GM18868 (cell line): ENCODE measurements around the gene ITPKC.

Experiments
- ATAC-seq: cut with Tn5 transposase; IDR thresholded peaks from one replicate; pipeline ENCODE4 v1.9.1; 2021; ENCODE audit warnings: mild to moderate bottlenecking, moderate library complexity; ENCODE audit not compliant: unreplicated experiment

ITPKC gene

DNA sequence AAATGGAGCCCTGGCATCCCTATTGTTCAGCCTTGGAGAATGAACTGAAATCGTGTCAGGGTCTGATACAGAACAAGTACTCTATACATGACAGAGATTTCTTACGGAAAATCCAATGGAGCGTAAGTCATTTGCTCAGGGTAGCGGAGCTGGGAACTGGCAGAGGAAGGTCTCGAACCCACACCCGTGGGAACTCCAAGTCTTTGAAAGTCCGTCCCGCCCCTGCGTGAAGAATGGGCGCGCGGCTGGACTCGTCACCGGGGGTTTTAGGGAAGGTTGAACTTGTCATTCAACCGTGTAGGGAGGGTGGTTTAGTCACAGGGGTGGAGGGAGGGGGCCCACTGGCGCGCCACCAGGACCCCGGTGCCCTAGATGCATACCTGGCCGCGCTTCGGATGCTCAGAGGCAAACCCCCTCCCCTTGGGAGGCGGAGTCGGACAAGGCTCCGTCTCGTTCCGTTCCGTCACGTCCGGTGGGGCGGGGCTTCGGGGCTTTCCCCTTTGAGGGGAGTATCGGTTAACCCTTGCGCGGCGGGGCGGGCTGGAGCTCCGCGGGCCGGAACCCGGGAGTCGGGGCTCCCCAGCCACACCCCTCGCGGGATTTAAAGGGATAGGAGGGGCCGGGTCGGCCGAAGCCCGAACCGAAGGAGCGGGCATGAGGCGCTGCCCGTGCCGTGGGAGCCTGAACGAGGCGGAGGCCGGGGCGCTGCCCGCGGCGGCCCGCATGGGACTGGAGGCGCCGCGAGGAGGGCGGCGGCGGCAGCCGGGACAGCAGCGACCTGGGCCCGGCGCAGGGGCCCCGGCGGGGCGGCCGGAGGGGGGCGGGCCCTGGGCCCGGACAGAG lies at the start of gene ITPKC, which contains the start of gene COQ8B:
Gene ITPKC, plus strand, starts transcription at position 631 of the 843 bp plus-strand sequence. Its CDS starts 24 bp downstream, at position 655.
Gene COQ8B, minus strand, starts transcription at position 405 of the 843 bp plus-strand sequence. CDS start 2,254 bp downstream, outside the sequence.
- peak; percentile 61 for ATAC-seq

DNA sequence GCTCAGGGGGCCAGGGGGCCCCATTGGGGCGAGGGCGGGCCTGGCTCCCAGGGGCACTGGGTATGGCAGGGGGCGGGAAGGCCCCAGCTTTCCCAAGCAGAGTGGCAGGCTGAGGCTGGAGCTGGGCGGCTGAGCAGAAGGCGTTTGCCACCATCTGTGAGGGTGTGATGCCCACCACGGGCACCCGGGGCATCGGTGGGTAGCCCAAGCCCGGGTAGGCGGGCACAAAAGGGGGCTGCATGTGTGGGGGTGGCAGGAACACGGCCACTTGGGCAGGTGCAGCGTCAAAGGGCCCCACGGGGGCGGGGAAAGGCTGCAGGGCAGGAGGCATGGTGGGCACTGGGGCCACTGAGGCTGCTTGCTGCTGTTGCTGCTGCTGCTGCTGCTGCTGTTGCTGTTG lies 49.3 kb upstream of the ITPKC start:
- no peak for ATAC-seq

DNA sequence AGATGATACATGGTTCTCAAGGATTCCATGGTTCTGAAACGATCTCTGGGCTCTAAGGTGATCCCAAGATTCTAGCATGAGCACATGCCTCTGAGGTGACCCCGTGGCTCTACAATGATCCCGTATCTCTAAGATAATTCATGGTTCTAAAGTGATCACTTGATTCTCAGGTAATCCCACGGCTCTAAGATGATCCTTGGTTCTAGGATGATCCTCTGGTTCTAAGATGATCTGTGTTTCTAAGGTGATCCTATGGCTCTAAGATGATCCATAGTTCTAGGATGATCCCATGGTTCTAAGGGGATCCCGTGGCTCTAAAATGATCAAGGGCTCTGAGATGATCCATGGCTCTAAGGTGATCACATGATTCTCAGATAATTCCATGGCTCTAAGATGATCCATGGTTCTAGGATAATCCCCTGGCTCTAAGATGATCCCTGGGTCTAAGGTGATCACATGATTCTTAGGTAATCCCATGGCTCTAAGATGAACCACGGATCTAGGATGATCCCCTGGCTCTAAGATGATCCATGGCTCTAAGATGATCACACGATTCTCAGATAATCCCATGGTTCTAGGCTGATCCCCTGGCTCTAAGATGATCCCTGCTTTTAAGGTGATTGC lies 47.8 kb upstream of the ITPKC start:
- ATAC-seq: no peak

DNA sequence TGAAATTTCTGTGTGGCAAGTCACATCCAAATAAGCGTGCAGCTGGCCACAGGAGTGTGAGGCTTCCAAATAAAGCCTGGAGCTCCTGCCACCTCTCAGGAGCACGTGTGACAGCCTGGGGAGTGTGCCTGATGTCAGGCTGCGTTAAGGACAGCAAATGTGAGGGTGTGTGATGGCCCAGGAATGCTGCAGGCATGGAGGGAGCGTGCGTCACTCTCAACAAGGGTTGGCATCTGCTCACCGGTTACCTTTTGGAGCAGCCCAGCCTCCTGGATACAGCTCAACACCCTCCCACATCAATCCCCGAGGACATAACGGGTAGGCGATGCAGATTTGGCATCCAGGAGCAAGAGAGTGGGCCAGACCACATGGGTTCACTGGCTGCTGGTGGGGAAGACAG lies 45.5 kb upstream of the ITPKC start:
- ATAC-seq: no peak

DNA sequence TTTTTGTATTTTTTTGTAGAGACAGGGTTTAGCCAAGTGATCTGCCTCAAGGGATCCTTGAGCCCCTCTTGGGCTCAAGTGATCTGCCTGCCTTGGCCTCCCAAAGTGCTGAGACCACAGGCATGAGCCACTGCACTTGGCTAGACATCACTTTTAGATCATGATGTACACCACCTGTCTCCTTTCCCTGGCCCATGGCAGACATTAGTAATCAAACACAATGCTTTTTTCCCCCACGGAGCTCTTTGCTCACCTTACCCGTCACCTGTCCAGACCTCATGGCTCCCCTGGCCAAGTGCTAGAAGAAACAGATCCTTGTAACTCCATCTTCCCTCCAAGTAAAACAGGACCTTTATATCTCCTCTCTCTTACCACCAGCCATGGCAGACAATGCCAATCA lies 44.9 kb upstream of the ITPKC start:
- no peak for ATAC-seq

DNA sequence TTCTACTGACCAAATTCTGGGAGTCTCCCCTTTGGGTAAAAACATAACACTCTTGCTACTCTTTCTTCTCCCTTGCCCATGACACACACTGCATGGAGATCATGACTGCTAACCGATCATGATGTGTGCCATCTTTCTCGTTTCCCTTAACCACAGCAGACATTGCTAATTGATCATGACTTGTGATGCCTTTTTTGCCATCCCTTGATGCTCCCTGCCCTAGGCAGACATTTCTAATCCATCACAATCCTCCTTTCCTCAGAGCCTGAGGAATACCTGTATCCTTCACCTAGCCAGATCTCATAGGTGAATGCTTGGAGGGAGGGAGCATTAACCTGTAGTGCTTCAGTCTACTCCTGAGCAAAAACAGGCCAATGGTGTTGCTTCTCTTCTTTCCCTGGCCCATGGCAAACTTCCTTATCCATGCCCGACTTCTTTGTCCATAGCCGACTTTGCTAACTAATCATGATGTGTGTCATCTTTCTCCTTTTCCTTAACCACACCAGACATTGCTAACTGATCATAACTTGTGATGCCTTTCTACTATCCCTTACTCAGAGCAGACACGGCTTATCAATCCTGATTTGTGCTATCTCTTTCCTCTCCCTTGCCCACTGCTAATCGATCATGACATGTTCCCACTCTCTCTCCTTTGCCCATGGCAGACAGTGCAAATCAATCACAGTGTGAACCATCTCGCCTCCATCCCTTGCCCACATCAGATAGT lies 44.2 kb upstream of the ITPKC start:
- ATAC-seq: no peak

DNA sequence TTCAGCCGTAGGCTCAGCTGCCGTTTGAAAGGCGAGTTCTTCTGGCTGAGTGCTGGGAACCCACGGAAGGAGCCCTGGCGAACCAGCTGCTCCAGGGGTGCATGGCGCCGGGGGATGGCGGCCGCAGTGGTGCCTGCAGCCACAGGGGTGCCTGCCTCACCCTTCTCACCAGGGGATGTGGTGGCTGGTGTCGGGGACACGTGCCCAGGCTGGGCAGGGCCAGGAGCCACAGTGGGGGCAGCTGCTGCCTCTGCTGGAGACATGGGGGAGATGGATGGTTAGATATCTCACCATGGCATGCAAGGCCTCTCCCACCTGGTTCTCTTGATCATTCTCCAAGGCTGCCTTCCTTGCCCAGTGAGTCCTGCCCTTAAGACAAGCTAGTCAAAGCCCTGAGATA lies 43.5 kb upstream of the ITPKC start:
- ATAC-seq: no peak

DNA sequence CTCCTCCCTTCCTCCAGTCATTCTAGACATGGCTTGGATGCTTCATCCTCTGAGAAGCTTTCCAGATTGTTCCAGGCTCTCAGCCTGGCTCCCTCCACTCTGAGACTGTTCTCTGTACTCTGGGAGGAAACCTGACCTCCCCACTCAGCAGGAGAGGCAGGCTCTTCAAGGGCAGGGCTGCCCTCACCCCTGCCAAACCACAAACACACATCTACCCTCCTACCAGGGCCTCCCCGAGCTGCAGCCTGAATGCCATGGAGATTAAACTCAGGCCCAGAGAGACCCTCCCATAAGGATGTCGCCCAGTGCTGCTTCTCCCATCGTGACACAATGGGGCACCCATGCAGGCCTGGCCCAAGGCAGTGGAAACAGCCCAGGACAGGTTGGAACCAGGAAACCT lies 42.6 kb upstream of the ITPKC start:
- ATAC-seq: no peak

DNA sequence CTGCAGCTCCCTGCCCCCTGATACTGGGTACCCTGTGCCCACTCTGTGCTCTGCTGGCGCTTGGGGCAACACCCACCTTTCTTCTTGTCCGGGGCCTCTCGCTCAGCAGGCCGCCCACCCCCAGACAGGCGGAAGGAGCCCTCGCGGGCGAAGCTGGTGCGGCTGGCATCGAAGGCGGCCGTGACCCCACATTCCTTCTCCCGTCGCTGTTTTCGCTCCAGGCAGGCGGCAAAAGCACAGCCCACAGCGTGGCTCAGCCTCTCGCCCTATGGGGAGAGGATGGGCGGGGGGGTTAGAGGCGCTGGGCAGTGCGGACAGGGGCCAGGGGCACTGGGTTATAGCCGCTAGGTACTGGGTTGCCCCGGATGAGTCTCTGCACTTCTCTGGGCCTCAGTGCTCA lies 39.8 kb upstream of the ITPKC start:
- ATAC-seq: no peak

DNA sequence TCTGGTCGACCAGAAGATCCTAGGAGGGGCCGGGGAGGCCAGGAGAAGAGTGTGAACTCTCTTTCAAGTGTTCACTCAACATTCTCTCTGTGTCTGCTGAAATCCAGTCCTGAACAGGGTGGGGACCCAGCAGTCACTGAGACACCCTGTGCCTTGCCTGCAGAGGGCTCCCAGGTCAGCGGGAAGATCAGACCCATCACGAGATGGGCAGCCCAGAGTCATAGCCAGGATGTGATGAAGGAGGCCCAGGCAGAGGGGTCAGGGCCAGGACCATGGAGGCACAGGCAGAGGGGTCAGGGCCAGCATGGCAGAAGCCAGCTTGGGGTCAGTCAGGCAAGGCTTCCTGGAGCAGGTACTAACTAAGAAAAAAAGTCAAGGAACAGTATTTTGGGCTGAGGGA lies 35.9 kb upstream of the ITPKC start:
- no peak for ATAC-seq

DNA sequence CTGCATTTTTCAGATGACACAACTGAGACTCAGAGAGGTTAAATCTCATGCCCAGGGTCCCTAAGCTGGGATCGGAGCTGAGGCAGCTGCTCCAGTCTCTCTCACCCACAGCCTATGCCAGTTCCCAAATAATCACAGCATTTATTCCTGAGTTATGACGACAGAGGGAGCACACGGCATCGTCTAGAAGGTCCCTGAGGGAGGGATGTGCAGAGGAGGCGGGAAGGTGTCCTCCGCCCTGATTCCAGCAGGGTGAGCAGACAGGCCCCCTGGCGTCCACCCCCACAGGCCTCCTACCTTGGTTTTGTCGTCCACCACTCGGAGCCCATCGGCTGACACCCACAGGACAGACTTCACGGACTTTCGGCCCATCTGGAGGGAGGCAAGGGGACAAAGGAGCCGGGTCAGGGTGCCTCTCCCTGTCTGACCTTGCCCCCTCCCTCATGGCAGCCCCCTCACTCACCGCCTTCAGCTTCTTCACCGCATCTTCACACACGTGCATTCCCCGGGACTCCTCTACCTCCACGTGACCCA lies 34.4 kb upstream of the ITPKC start:
- ATAC-seq: no peak

DNA sequence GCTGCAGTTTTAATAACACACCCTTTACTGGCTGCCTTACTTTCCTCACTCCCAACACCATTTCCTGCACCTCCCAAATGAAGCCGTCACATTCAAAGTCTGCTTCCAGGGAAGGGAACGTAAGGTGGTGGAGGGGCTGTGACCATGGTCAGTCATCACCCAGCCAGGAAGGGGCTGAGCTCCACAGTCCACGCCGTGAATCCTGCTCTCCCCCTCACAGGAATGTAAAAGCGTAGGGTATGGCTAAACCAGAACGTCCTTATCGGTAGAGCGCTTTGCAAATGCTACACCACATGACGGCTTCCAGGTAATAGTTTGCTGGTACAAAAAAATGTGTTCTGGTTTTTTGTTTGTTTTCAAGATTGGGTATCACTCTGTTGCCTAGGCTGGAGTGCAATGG lies 33.5 kb upstream of the ITPKC start:
- ATAC-seq: no peak

DNA sequence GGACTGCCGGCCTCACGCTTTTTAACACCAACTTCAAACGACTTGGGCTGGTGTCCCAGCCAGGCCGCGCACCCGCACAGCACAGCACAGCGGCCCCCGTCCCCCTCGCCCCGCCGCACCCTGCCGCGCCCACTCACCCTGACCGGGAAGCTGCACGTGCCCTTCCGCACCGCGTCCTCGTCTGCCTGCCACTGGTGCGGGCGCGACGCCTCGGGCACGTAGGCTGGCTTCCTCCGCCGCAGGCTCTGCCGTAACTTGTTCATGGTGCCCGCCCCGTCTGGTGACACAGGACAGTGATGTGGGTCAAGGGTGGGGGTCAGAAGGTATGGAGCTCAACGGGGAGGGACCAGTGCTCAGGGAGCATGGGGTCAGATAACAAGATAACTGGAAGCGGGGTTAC lies 32.6 kb upstream of the ITPKC start:
- ATAC-seq: no peak

DNA sequence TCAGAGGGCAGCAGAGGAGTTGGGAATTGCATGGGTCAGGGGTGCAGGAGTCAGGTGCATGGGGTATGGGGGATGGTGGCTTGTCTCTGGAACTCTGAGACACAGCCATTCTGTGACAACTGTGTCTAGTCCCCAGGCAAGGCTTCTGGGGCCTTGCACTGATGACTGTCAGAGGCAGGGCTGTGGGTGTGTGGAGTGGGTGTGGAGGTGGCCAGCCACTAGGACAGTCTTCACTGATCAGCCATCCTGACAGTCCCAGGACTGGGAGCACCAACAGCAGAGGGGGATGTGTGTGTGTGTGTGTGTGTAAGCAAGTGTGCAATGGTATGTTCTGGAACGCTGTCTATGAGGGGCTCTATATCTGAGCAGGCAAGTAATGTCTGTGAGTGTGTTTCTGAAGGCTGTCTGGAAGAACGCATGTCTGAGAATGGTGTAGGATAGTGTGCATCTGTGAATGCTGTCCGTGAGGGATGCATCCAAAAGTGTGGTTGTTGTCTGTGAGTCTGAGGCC lies 31.8 kb upstream of the ITPKC start:
- no peak for ATAC-seq

DNA sequence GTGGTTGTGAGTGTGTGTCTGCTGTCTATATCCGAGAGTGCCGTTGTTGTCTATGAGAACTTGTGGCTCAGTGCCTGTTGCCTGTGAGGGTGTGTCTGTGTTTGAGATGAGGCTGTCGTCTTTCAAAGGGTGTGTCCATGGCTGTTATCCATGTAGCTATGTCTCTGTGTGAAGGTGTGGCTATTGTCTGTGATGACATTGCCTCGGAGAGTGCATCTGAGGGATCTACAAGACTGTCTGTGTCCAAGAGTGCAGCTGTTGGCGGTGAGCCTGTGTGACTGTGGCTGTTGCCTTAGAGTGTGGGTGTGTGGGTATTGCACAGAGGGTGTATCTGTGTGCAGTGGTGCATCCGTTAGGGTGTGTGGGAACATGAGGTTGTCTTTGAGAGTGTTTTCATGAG lies 31.3 kb upstream of the ITPKC start:
- ATAC-seq: no peak

DNA sequence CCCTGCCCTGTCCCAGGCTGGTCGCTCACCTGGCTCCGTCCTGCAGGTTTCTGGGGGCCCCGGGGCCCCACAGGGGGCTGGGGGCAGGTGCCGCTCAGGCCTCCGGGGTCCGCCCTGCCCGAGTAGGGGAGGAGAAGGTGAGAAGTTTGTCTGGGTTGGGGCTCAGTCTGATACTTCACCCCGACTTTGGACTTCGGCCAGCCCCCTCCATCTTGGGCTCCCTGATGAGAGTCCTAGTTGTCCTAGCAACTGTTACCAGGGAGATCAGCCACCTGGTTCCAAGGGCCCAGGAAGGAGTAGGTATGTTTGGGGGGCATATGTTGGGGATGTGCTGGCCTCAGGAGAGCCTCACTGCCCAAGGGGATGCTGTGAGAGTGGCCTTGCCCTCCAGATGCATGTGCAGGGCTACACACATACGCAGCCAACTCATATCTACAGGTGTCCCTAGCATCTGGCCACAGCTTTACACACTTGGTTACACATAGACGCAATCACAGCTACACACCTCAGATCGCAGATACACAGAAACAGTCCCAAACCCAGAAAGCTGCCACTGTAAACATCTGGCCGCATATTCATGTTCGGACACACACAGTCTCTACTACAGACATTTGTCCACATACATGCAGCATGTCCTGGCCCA lies 29.9 kb upstream of the ITPKC start:
- no peak for ATAC-seq

DNA sequence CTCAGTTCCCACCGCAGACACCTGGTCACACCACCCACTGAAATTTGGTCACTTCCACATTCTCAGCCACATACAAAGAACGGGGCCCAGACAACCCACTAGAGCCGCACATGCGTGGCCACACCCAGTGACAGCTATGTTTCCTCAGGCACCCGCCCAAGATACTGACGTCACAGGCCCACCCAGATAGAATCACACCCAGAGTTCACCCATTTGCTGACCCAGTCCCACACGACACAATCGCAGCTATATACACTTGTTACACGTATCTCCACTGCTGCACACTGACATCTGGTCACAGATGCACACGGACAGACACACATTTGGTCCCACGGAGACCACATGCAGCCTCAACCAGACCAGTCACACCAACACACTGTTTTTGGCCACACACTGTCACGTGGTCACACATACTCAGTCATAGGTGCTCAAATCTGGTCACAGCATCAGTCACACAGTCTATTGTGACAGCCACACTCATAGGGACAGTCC lies 29.3 kb upstream of the ITPKC start:
- no peak for ATAC-seq

DNA sequence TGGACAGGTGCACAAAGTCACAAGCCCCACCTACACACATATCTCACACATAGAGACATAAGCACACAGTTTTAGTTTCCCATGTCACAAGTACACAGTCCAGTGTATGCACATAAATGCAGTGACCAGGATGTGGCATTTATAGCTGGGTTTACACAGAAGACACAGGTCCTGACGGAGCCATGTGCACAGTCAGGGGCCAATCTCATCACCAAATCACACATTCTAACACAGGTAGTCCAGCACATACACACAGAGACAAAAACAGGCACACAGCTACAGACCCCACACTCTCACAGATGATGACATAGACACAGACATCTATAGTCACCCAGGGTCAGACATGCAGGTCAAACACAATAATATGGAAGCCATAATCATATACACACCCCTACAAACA lies 28.6 kb upstream of the ITPKC start:
- ATAC-seq: no peak

DNA sequence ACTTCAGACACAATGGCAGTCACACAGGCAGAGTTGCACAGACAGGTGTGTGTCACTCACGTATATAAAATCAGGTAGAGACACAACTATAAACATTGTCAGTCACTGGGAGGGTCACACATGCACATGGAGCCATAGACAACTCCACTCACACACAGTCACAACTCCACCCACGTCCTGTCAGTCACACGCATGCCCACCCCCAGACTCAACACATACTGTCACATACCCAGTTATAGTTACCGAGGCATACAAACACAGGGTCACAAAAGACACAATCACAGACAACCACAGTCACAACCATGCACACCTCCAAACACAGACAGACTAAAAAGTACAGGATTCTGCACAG lies 27.9 kb upstream of the ITPKC start:
- ATAC-seq: no peak

DNA sequence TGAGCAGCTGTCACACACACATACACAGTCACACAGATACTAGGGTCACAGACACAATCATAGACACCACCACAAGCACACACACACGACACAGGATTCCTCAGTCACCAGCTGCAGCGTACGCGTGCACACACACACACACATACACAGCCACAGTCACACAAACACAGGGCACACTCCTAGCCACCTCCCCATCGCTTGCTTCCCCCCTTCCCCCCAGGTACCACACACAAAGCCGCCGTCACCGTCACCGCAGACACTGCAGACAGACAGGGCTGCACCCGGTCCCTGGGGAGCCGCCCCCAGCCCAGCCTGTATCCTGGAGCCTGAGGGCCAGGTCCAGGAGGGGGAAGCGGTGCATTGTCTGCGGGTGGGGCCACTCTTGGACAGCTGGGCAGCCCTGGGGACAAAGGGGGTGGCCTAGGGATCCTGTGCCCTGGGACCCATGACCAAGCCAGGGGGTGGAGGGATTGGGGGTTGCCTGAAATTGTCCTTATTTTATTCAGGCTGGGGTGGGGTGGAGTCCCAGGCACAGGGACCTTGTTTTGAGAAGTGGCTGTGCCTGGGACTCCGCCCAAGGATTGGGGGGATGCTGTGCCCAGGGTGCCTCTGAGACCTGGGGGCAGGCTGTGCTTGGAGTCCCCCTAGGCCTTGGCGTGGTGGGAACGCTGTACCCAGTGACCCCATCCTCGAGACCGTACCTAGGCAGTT lies 27.4 kb upstream of the ITPKC start:
- no peak for ATAC-seq
